Stimulated activated CD4-positive, alpha-beta T cell treated with anti-CD3 and anti-CD28 coated beads, Interleukin-2, amount 100 ng/mL, for 24 hours (primary cell): ENCODE data around the gene LCN12.

Experiments
- DNase-seq, 2 donors: peaks; one replicate each; pipeline ENCODE4 v3.0.0-alpha.2; 2020

Gene LCN12

DNA sequence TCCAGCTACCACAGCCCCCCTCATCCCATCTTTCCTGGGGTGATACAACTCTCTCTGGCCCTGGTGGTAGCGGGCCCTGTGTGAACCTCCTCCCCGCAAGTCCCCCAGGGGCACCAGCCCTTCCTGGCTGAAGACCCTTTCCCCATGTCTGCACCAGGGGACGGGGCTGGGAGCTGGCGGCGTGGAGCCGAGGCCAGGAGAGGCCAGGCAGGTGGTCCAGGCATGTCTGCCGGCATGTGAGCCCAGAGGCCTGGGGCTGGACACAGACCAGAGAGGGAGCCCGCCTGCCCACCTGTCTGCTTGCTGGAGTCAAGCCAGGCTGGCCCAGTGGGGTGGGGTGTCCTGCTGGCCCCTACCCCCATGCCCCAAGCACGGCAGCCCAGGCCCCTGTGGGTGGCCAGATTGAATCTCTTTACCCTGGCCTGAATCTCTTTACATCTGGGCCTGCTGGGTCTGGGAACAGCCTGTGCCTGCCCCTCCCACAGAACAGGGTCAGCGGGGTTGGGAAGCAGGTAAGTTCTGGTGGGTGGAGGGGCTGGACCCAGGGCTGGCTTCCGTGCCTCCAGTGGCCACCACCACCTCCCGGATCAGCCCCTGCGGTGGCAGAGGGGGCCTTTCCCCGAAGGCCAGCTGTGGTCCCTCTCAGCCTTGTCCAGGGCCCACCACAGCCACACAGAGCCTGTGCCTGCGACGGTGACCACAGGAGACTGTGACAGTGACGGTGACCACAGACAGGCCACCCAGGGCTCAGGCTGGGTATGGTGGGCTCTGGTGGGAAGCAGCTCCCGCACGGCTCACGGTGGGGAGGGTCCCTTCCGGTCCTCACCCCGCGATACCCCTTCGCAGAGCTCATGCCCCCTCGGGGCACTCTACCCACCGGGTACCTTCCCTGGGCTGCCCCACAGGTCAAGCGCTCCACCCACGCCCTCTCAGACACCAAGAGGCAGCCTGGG, 7.1 kb downstream of the LCN12 start:
- no peak for DNase-seq

DNA sequence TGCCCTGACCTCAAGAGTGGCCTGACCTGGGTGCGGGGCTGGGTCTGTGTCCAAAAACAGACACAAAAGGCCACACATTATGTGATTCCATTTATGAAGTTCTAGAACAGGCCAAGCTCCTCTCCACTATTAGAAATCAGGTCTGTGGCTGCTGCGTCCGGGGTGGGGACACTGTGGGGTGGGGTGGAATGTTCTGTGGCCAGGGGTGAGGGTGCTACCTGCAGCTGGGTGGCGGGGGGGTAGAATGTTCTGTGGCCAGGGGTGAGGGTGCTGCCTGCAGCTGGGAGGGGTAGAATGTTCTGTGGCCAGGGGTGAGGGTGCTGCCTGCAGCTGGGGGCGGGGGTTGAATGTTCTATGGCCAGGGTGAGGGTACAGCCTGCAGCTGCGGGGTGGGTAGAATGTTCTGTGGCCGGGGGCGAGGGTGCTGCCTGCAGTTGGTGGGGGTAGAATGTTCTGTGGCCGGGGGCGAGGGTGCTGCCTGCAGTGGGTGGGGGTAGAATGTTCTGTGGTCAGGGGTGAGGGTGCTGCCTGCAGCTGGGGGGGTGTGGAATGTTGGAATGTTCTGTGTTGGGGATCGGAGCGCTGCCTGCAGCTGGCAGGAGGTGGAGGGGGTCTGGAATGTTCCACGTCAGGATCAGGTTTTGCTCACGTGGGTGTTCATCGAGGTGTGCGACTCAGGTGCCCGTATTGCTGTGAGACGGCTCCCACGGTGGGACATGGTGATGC, 8.3 kb downstream of the LCN12 start:
- no peak for DNase-seq

DNA sequence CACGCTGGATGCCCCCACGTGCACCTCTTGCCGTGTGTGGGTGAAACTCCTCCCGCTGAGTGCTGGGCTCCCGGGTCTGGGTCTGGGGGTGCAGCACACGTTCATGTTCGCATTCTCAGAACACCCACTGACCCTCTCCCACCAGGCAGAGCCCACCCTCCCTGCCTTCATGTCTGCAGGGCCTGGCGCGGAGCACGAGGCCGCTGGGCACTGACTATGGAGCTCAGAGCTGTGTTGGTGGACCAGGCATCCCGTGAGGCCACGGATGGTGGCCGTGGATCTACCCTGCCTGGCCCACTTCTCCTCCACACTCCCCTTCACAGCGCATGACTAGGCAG, 8.8 kb downstream of the LCN12 start:
- DNase-seq: no peak

DNA sequence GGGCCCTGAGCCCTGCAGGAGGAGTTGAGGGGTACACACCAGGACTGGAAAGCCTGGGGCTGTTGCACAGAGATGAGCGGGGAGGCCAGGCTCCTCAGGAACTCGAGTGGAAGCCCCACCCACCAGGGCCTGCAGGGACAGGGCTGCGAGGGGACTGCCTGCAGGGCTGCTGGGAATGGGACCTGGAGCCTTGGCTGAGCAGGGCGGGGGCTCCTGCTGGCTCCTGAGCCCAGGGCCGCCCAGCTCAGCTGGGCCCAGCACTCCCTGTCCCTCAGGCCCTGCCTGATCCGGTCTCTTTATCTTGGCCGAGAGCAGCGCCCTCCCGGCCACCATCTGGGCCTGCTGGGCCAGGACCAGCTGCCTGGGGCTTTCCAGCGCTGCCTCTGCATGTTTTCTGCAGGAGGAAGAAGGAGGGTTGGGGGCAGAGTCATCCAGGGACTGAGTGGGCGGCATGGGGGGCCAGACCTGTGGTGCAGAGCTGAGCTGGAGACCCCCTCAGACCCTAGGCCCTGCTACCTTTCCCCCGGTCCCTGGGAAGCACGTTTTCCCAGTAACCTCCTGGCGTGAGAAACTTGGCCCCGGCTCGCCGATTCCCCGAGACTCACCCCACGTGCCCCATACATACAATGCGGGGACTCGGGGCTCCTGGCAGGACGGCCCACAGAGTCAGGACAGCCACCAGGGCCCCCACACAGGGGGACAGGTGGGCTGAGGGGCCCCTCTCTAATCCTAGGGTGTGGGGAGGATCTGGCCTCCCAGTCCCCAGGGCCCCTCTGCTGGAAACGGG, 9.4 kb downstream of the LCN12 start:
- DNase-seq: no peak

DNA sequence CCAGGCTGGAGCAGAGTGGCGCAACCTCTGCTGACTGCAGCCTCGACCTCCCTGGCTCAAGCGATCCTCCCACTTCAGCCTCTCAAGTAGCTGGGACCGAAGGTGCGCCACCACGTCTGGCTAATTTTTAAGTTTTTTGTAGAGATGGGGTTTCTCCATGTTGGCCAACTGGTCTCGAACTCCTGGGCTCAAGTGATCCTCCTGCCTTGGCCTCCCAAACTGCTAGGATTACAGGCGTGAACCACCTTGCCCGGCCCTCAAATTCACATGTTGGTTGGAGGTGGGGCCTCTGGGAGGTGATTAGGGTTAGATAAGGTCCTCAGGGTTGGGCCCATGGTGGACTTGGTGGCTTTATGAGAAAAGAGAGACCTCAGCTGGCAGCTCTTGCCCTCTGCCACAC, 10.1 kb downstream of the LCN12 start:
- DNase-seq: no peak

DNA sequence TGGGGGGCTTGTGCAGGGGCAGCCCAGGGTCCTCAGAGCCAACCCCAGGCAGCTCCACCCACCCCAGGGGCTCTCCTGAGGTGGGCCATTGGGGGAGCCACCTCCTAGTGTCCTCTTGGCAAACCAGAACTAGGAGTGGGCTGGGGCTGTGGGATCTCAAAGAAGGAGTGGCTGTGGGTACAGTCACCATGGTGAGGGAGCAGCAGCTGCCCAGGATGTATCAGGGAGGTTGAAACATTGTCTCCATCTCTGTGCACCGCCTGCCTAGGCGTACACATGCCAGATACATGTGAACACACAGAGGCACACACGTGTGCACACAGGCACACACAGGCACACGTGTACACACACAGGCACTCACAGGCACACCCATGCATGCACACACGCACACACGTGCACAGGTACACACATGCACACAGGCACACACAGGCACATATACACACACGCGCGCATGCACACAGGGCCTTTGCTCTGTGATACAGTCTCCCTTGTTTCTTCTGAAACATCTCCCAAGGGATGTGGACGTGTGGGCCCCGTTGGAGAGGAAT, 10.7 kb downstream of the LCN12 start:
- no peak for DNase-seq

DNA sequence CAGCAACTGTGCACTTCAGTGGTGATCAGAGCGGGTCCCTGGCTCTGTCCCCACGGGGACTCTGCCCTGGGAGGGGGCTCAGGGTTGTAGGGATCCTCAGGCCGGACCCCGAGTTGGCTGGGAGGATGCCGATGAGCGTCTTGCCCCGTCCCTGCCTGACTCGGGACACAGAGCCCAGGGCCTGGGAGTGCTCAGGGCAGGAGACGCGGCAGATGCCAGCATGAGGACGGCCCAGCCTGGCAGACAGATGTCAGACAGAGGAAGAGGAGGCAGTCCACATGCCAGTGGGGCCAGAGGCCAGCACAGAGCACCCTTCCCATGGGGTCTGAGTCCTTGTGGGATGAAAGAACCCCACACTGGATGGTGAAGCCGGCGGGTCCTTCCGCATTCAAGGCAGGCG, 11.3 kb downstream of the LCN12 start:
- no peak for DNase-seq

DNA sequence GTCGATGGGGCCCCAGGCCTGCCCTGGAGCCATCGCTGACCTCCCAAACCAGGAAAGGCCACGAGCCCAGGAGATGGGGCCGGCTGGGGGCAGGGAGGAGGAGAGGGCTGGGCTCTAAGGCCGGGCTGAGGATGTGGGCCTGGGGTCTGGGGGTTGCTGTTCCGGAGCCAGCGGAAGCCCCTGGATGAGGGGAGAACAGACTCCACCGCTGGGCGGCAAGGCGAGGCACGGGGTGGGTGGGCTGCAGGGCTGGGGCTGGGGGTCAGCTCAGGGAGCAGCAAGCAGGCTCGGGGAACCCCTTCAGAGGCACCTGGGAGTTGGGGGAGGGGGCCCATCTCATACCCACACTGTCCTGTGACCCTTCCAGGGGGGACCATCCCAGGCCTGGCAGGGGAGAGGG, 11.7 kb downstream of the LCN12 start:
- DNase-seq: no peak

DNA sequence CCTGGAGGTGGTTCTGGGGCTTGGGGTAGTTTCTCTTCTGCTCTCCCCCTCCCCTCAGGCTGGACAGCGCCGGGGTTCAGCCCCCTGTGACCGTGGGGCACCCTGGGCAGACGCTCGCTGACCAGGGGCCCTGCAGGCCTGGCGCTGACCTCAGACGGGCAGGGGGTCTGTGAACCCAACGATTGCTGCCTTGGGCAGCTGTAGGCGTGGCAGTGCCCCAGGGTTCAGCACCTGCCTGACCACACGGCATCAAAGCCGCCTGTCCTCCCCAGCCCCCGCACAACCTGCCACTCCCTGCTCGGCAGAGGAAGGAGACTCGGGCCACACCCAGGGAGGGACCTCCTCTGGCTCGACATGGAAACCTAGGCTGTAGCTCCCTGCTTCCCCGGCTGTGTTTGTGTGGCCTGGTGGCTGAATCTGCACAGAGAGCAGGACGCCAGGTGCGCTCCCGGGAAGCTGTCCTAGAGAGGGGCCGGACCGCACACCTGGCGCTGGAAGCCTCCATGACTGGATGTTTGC, 12.2 kb downstream of the LCN12 start:
- no peak for DNase-seq

DNA sequence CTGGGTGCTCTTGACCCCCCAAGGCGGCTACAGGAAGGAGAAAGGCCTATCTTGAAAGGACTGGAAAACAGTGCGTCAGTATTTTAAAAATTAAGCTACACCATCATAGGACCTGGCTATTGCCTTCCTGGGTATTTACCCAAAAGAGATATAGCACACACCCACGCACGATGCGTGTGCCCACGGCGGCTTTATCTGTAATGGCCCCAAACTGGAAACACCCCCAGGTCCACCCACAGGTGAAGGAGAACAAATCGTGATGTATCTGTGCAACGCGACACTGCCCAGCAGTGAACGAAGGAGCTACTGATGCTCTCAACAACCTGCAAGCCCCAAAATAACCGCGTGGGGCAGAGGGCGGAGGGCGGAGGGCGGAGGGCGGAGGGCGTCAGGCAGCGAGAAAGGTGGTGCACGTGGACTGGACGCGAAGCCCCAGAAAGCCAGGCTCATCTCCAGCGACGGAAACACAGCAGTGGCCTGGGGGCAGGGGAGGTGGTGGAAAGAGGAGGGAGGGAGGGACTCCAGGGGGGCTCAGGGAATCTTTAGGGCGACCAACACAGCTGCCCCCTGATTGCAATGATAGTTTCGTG, 12.9 kb downstream of the LCN12 start:
- DNase-seq: no peak

DNA sequence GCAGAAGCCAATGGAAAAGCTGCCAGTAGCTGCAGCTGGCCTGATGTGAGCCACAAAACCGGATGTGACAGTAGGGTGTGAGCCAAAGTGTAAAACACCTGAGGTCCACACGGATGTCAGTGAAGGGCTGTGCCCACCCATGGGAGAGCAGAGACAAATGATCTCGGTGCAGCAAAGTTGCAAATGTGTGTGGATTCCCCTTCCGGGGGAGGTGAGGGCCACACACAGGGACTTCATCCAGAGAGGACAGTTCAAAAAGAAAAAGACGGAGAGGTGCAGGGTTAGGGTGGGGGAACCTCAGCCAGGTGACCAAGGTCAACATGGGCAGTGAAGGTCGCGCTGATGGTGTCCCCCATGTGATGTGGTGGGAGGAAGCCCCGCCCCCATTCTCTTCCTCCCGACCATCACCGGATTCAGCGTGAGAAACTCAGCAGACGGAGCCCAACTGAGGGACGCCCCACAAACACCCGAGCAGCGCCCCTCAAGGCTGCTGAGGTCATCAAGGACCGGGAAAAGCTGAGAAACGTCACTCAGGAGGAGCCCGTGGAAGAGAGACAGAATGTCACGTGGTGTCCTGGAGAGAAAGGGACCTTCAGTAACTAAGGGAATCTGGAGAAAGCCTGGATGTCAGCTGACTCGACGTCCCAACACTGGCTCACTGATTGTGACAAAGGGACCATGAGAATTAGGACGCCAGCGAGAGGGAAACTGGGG, 13.9 kb downstream of the LCN12 start:
- DNase-seq: no peak

DNA sequence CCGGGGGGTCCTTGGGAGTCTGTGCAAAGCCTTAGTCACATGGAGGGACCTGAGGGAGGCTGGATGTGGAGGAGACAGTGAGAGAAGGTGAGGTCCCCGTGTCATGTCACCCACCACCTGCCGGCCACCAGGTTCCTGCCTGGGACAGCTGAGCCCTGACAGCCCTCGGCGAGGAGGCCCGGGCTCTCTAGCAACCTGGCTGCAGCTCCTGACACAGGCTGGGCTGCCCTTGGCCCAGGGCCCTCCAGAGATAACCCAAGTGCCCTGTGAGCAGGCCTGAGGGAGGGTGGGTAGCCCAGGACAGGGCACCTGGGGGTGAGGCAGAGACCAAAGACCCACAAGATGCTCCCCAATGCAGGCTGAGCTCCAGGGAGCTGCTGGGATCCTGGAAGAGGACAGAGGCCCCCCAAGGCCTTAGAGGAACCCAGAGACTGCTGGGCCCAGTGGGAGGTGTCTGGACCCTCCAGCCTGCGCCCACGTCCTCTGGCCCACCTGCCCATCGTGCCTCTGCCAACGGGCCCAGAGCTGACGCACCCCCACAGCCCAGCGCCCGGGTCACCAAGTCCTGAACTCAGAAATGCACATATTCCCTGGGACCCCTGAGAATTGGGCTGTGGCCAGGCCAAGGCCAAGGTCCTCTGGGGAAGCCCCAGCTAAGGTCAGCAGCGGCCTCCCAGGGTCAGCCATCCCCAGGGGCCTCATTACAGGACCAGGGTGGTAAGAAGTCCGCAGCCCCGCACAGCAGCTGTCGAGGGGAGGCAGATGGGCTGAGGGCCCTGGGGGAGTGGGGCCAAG, 16.5 kb downstream of the LCN12 start:
- DNase-seq: no peak

DNA sequence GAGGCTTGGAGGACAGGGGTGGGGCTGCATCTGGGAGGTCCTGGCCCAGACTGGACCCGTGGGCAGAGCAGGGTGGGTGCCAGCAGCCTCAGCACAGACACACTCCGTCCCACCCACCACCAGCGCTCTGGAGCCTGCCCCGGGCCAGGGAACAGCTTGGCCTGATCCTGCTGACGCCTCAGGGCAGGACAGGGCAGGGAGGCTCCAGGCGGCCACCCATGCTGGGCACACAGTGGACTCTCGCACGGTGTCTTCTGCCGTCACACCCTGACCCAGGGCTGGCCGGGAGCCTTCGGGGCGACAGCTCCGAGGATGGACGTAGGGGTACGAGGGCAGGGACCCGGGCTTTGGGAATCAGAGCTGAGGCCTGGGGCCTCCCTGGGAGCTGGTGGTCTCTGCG, 17.1 kb downstream of the LCN12 start:
- DNase-seq: no peak

DNA sequence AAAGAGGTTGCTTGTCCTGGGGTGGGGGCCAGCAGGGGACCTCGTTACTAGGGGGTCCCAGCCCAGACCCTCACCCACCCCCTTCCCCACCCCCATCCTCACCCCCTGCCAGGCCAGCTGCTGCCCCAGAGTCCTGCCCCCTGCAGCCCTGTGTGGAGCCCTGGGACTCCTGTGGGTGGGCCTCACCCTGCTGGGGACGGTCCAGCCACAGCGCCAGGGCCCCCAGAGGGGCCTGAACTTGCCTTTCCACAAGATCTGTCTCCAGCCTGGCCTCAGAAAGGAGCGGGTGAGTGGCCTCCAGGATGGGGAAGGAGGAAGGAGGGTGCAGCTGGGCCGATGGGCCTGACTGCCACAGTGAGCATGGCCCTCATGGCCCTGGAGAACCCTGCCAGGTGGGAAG, 17.7 kb downstream of the LCN12 start:
- DNase-seq: no peak

DNA sequence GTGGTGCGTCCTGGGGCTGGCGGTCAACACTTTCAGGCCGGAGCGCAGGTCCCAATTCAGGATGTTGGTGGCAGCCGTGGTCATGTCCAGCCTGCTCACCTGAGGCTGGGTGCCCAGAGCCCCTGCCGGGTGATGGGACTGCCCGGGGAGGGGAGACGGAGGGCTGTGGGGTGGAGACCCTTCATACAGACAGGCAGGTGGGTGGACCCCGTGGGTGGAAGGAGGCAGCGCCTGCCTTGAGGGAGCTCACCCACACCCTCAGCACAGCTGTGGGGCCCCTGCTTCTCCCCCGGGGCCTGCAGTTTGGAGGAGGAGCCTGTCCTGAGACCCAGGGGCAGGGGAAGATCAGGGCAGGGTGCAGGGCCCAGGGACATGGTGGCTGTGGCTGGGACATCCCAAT, 18.3 kb downstream of the LCN12 start:
- no peak for DNase-seq

DNA sequence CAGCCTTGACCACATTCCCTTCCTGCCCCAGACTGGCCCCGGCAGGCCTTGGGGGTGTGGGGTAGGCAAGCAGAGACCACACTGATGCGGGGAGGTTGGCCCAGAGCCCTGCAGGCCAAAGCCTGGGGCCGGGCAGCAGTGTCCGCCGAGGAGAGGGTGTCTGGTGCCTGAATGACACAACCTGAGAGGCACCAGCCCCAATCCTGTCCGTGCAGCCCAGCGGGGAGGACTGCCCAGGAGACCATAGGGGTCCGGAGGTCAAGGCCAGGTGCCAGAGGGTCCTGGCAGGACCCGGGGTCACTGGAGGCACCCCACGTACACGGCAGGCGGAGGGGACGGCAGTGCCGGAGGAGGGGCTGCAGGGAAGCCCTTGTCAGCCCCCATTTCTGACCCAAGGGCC, 19.7 kb downstream of the LCN12 start:
- DNase-seq: no peak

DNA sequence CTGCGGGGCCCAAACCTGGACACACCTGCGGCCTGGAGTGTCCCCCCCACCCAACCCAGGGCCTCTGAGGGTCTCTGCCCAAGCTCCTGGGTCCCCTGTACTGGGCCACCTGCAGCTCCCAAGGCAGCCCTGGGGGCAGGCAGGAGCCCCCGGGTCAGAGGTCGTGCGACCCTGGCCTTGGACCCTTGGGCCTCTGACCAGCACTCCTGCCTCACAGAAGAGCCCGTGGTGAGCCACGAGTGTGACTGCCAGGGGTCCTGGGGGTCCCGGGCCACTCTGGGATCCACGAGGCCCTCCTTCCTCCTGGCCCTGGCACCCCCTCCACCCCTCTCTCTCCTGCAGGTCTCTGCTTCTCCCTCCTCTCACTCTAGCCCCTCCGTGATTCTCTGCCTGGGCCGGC, 20.3 kb downstream of the LCN12 start:
- DNase-seq: no peak

DNA sequence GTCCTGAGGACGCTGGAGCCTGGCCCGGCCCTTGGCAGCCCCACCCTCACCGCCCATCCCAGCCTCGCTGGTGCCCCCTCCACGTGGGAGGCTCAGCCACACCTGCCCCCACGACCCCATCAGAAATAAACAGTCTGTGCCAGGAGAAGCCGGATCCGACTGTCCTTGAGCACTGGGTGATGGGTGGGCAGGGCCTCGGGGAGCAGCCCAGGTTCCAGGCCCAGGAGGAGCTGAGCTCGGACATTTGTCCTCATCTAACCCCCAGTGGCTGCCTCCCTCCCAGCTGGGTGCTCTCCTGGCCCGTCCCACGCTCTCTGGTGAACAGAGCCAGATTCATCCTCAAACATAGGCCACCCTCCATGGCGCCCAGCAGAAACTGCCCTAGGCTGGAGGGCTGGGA, 20.7 kb downstream of the LCN12 start:
- DNase-seq: no peak

DNA sequence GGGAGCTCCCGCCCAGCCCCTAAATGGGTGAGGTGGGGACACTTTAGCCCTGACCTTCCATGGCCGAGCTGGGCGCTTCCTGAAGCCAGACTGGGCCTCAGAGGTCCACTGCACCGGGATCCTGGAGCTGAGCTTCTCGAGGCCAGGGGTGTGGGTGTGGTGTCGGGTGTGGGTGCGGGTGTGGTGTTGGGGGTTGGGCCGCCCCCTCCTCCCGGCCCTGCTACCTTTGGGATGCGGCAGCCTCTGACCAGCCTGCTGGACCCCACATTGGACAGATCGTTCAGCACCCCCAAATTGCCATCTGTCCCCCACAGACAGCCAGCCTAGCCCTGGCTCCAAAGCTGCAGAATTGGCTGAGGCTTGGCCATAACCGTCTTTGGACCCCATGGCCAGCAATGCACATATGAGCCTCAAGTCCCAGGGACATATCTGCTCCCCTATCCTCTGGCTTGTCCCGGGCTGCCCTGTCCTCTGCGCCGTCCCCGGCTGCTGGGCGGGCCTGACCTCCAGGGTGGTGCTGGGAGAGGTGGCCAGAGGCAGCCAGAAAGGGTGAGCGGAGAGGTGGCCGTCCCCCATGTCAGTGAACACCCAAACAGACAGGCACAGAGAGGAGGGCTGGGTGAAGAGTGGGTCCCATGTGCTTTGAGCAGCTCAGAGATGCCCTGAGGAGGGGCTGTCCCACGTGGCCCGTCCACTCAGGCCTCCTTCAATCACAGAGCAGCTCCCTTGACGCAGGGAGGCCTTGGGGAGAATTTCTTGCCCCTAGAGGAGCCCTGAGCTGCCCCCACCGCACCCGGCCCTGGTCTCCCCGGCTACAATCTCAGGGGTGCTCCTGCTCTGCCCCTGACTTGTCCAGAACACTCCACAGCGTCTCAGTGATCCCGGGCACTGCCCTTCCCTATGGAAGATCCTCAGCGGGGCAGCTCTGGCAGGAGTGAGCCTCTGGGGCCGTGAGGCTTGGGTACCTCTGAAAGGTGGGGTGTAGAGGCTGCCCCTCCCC, 21.8 kb downstream of the LCN12 start:
- no peak for DNase-seq
